ENCODE data around the gene MXD4. TPM values are rescaled to one million over a fixed set of nuclear protein-coding genes. Genes with fewer than 3 reads are reported as not detected.

Gene MXD4
- total RNA-seq, 1 donor from 2014 or later = 92.3 TPM

- H3K9me3 Mint-ChIP-seq (ENCODE audit: unreplicated experiment) = no peaks in the 10 kb centered on the region
- Histone ChIP-seq H3K9me3 (ENCODE audit: insufficient read depth, low read depth, low read length) (no peaks in the 10 kb centered on the region), H3K79me2 (ENCODE audit: insufficient read depth, low read length) (peaks cover 60% of the 10 kb centered on the region), H3K9ac (ENCODE audit: low read length) (no peak overlapping the region), H2AFZ (ENCODE audit: low read depth, low read length) (no peak overlapping the region), H3K4me2 (ENCODE audit: low read length) (peak overlapping the region; percentile 93), H3K4me3 (ENCODE audit: insufficient read depth, low read depth, low read length) (no peak overlapping the region), H3K27me3 (ENCODE audit: insufficient read depth, low read length) (no peaks in the 10 kb centered on the region), H3K4me1 (ENCODE audit: insufficient read depth, low read length) (peaks cover 29% of the 10 kb centered on the region), H4K20me1 (ENCODE audit: insufficient read depth, low read length) (peaks cover 71% of the 10 kb centered on the region), H3K36me3 (ENCODE audit: insufficient read depth, low read length) (peaks cover 4% of the 10 kb centered on the region), H3K27ac (ENCODE audit: low read depth, low read length) (no peak overlapping the region)
- TF ChIP-seq CTCF (IDR thresholded peaks at IDR 0.05; ENCODE audit: insufficient read depth, low read depth, low read length) (no peak), EZH2 (IDR thresholded peaks at IDR 0.05; ENCODE audit: insufficient read depth, low read length) (no peak)
- no peak overlapping the region for H3K27ac Mint-ChIP-seq (ENCODE audit: unreplicated experiment)
- FAIRE-seq (no peak), DNase-seq (ENCODE audit: low read depth) (no peak)
- H3K4me3 Mint-ChIP-seq (ENCODE audit: unreplicated experiment) = no peak overlapping the region
- peaks cover under 1% of the 10 kb centered on the region for H3K27me3 Mint-ChIP-seq (ENCODE audit: low read depth, unreplicated experiment)
- H3K4me1 Mint-ChIP-seq (ENCODE audit: low read depth, unreplicated experiment) = peaks cover 3% of the 10 kb centered on the region
- H3K36me3 Mint-ChIP-seq (ENCODE audit: low read depth, unreplicated experiment) = peaks cover 13% of the 10 kb centered on the region
These were observed 2.8 kb downstream of the MXD4 start for GRCh38 chr4:2259036-2259540.

- H3K27ac ChIP-seq (ENCODE audit: low read depth, low read length) = no peak overlapping the region
- Mint-ChIP-seq H3K27ac (ENCODE audit: unreplicated experiment) (no peak overlapping the region), H3K9me3 (ENCODE audit: unreplicated experiment) (no peaks in the 10 kb centered on the region), H3K4me3 (ENCODE audit: unreplicated experiment) (no peak overlapping the region), H3K36me3 (ENCODE audit: low read depth, unreplicated experiment) (peaks cover 15% of the 10 kb centered on the region), H3K27me3 (ENCODE audit: low read depth, unreplicated experiment) (no peaks in the 10 kb centered on the region), H3K4me1 (ENCODE audit: low read depth, unreplicated experiment) (peaks cover 3% of the 10 kb centered on the region)
- FAIRE-seq = no peak
- H4K20me1 ChIP-seq (ENCODE audit: insufficient read depth, low read length) = peaks cover 78% of the 10 kb centered on the region
- H3K4me2 ChIP-seq (ENCODE audit: low read length) = no peak overlapping the region
- TF ChIP-seq EZH2 (IDR thresholded peaks at IDR 0.05; ENCODE audit: insufficient read depth, low read length) = no peak
- no peak for TF ChIP-seq CTCF (IDR thresholded peaks at IDR 0.05; ENCODE audit: insufficient read depth, low read depth, low read length)
- peaks cover 5% of the 10 kb centered on the region for H3K36me3 ChIP-seq (ENCODE audit: insufficient read depth, low read length)
- DNase-seq (ENCODE audit: low read depth) = no peak
- no peak overlapping the region for H3K9ac ChIP-seq (ENCODE audit: low read length)
- peaks cover 60% of the 10 kb centered on the region for H3K79me2 ChIP-seq (ENCODE audit: insufficient read depth, low read length)
- H3K4me3 ChIP-seq (ENCODE audit: insufficient read depth, low read depth, low read length) = no peak overlapping the region
- peaks cover 29% of the 10 kb centered on the region for H3K4me1 ChIP-seq (ENCODE audit: insufficient read depth, low read length)
- no peaks in the 10 kb centered on the region for H3K9me3 ChIP-seq (ENCODE audit: insufficient read depth, low read depth, low read length)
- no peaks in the 10 kb centered on the region for H3K27me3 ChIP-seq (ENCODE audit: insufficient read depth, low read length)
- H2AFZ ChIP-seq (ENCODE audit: low read depth, low read length) = no peak overlapping the region
These were observed 3.5 kb downstream of the MXD4 start for GRCh38 chr4:2258091-2259035.

All from astrocyte (in vitro differentiated cells and primary cell).